KBM-7 (cell line): ENCODE data around the gene RMDN2.

ENCODE experiments used
- DNase-seq: peaks from one replicate; pipeline ENCODE4 v3.0.0-alpha.2; 2015
- in situ Hi-C: fragments of 300-500 bp; cut with MboI; formaldehyde crosslinking; loops from 2 replicates; pipeline ENCODE4 v1.14.3; 2020; ENCODE audit warnings: low sequenced_read_pairs, low pct_unique_long_range_greater_than_20kb, mixed read lengths

RMDN2 gene

GRCh38 chr2:37895140-37895539 lies 29.9 kb upstream of the RMDN2 start:
- in situ Hi-C loops, result no loop called here

GRCh38 chr2:37896319-37896718 lies 28.8 kb upstream of the RMDN2 start:
- DNase-seq, result no peak
- in situ Hi-C loops, result no loop called here

More at GRCh38 chr2:37895140-37895539, 29.9 kb upstream of the RMDN2 start:
- DNase-seq, result peak; percentile 28

GRCh38 chr2:37897511-37897910 lies 27.6 kb upstream of the RMDN2 start:
- no peak for DNase-seq
- in situ Hi-C loops, result no loop called here

GRCh38 chr2:37898448-37898847 lies 26.6 kb upstream of the RMDN2 start:
- in situ Hi-C loops, result no loop called here
- no peak for DNase-seq

- in situ Hi-C loops, result no loop called here
- DNase-seq, result no peak
These were observed 22.1 kb upstream of the RMDN2 start for GRCh38 chr2:37902991-37903390.

GRCh38 chr2:37904425-37904824 lies 20.7 kb upstream of the RMDN2 start:
- DNase-seq, result no peak
- in situ Hi-C loops, result no loop called here

- no peak for DNase-seq
- in situ Hi-C loops, result no loop called here
These were observed 20.1 kb upstream of the RMDN2 start for GRCh38 chr2:37904993-37905392.

- no peak for DNase-seq
- in situ Hi-C loops, result no loop called here
These were observed 19.0 kb upstream of the RMDN2 start for GRCh38 chr2:37906131-37906530.

- in situ Hi-C loops, result no loop called here
- no peak for DNase-seq
These were observed 17.4 kb upstream of the RMDN2 start for GRCh38 chr2:37907501-37908225.

- DNase-seq, result no peak
- in situ Hi-C loops, result no loop called here
These were observed 13.7 kb upstream of the RMDN2 start for GRCh38 chr2:37911296-37911873.

GRCh38 chr2:37912056-37912455 lies 13.0 kb upstream of the RMDN2 start:
- in situ Hi-C loops, result no loop called here
- DNase-seq, result no peak

- in situ Hi-C loops, result no loop called here
- DNase-seq, result no peak
These were observed 12.5 kb upstream of the RMDN2 start for GRCh38 chr2:37912616-37913015.

GRCh38 chr2:37914340-37914739 lies 10.7 kb upstream of the RMDN2 start:
- in situ Hi-C loops, result no loop called here
- no peak for DNase-seq

GRCh38 chr2:37915773-37916172 lies 9.3 kb upstream of the RMDN2 start:
- no peak for DNase-seq
- in situ Hi-C loops, result no loop called here

- no peak for DNase-seq
- in situ Hi-C loops, result no loop called here
These were observed 8.5 kb upstream of the RMDN2 start for GRCh38 chr2:37916512-37917082.

- in situ Hi-C loops, result no loop called here
- no peak for DNase-seq
These were observed 7.5 kb upstream of the RMDN2 start for GRCh38 chr2:37917281-37918228.

GRCh38 chr2:37918742-37919186 lies 6.3 kb upstream of the RMDN2 start:
- in situ Hi-C loops, result no loop called here
- no peak for DNase-seq

GRCh38 chr2:37919631-37920032 lies 5.5 kb upstream of the RMDN2 start:
- DNase-seq, result no peak
- in situ Hi-C loops, result no loop called here

GRCh38 chr2:37920570-37920969 lies 4.5 kb upstream of the RMDN2 start:
- in situ Hi-C loops, result no loop called here
- DNase-seq, result no peak

- in situ Hi-C loops, result no loop called here
- no peak for DNase-seq
These were observed 3.3 kb upstream of the RMDN2 start for GRCh38 chr2:37921781-37922180.
